SK-N-MC (cell line): ENCODE data around the gene PIK3R5.
"Not testable (repeated sequence)": the region's sequence is repeated elsewhere in the genome, so short reads cannot be mapped to it uniquely, and the experiment has no call there.

ENCODE experiments used
- EZH2 ChIP-seq: fragments of 200-600 bp; sonication (generic); IDR thresholded peaks from one replicate; pipeline ENCODE4 v1.6.1; 2017; ENCODE audit warnings: antibody characterized with exemption
- POLR2AphosphoS5 ChIP-seq: IDR thresholded peaks from 2 replicates; pipeline ENCODE4 v1.6.1; 2012; ENCODE audit warnings: mild to moderate bottlenecking, low read depth, low read length, borderline replicate concordance

DNA sequence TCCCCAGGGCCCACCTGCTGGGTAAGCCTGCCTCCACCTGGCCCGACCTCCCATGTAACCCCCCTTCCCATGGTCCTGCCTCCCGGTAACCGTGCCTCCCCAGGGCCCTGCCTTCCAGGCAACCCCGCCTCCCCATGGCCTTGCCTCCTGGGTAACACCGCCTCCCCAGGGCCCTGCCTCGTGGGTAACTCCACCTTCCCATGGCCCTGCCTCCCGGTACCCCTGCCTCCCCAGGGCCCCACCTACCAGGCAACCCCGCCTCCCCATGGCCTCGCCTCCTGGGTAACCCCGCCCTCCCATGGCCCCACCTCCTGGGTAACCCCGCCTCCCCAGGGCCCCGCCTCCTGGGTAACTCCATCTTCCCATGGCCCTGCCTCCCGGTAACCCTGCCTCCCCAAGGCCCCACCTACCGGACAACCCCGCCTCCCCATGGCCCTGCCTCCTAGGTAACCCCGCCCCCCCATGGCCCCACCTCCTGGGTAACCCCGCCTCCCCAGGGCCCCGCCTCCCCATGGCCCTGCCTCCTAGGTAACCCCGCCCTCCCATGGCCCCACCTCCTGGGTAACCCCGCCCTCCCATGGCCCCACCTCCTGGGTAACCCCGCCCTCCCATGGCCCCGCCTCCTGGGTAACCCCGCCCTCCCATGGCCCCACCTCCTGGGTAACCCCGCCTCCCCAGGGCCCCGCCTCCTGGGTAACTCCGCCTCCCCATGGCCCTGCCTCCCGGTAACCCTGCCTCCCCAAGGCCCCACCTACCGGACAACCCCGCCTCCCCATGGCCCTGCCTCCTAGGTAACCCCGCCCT is 80.1 kb downstream of the PIK3R5 start:
- TF ChIP-seq EZH2, POLR2AphosphoS5: not testable (repeated sequence)
